Astrocyte (in vitro differentiated cells and primary cell): ENCODE results near the gene DIP2B. TPM values are rescaled to one million over a fixed set of nuclear protein-coding genes. Genes with fewer than 3 reads are reported as not detected.

Experiments used
- DNase-seq: peaks from one replicate; pipeline ENCODE4 v3.0.0-alpha.2; 2010; ENCODE audit warnings: low read depth
- FAIRE-seq: peaks from 2 replicates; lab custom pipeline; 2011; peaks lifted over from hg19 to GRCh38; lab: Jason Lieb, UNC
- H2AFZ ChIP-seq: 2 replicates; pipeline ENCODE4 v1.6.0; 2012; ENCODE audit warnings: low read depth, low read length, inconsistent platforms
- H3K27ac ChIP-seq: 2 replicates; pipeline ENCODE4 v1.5.1; 2011; ENCODE audit warnings: low read depth, low read length, inconsistent platforms
- H3K27me3 ChIP-seq: 2 replicates; pipeline ENCODE4 v1.6.0; 2011; ENCODE audit warnings: low read length, inconsistent platforms; ENCODE audit not compliant: insufficient read depth
- H3K36me3 ChIP-seq: 2 replicates; pipeline ENCODE4 v1.5.1; 2011; ENCODE audit warnings: low read length, inconsistent platforms; ENCODE audit not compliant: insufficient read depth
- H3K4me1 ChIP-seq: 2 replicates; pipeline ENCODE4 v1.5.1; 2011; ENCODE audit warnings: low read length, inconsistent platforms; ENCODE audit not compliant: insufficient read depth
- H3K4me2 ChIP-seq: 2 replicates; pipeline ENCODE4 v1.6.0; 2012; ENCODE audit warnings: low read length, inconsistent platforms
- H3K4me3 ChIP-seq: 2 replicates; pipeline ENCODE4 v1.5.1; 2011; ENCODE audit warnings: low read depth, mild to moderate bottlenecking, low read length, inconsistent platforms; ENCODE audit not compliant: insufficient read depth
- H3K79me2 ChIP-seq: 2 replicates; pipeline ENCODE4 v1.6.0; 2012; ENCODE audit warnings: mild to moderate bottlenecking, low read length, inconsistent platforms; ENCODE audit not compliant: insufficient read depth
- H3K9ac ChIP-seq: 2 replicates; pipeline ENCODE4 v1.6.0; 2012; ENCODE audit warnings: mild to moderate bottlenecking, low read length, inconsistent platforms
- H3K9me3 ChIP-seq: 2 replicates; pipeline ENCODE4 v1.5.1; 2012; ENCODE audit warnings: low read depth, mild to moderate bottlenecking, low read length, inconsistent platforms; ENCODE audit not compliant: insufficient read depth
- H4K20me1 ChIP-seq: 2 replicates; pipeline ENCODE4 v1.6.0; 2012; ENCODE audit warnings: low read length, inconsistent platforms; ENCODE audit not compliant: insufficient read depth
- H3K27ac Mint-ChIP-seq: one replicate; pipeline ENCODE4 v1.8.0; 2021; ENCODE audit warnings: mild to moderate bottlenecking, mixed read lengths; ENCODE audit not compliant: unreplicated experiment
- H3K27me3 Mint-ChIP-seq: one replicate; pipeline ENCODE4 v1.8.0; 2021; ENCODE audit warnings: low read depth, mixed read lengths; ENCODE audit not compliant: unreplicated experiment
- H3K36me3 Mint-ChIP-seq: one replicate; pipeline ENCODE4 v1.8.0; 2021; ENCODE audit warnings: low read depth, mixed read lengths; ENCODE audit not compliant: unreplicated experiment
- H3K4me1 Mint-ChIP-seq: one replicate; pipeline ENCODE4 v1.8.0; 2021; ENCODE audit warnings: low read depth, mixed read lengths; ENCODE audit not compliant: unreplicated experiment
- H3K4me3 Mint-ChIP-seq: one replicate; pipeline ENCODE4 v1.8.0; 2021; ENCODE audit warnings: mild to moderate bottlenecking, moderate library complexity, mixed read lengths; ENCODE audit not compliant: unreplicated experiment
- H3K9me3 Mint-ChIP-seq: one replicate; pipeline ENCODE4 v1.8.0; 2021; ENCODE audit warnings: mild to moderate bottlenecking, mixed read lengths; ENCODE audit not compliant: unreplicated experiment
- EZH2 ChIP-seq: IDR thresholded peaks from 2 replicates; pipeline ENCODE4 v1.6.1; 2012; ENCODE audit warnings: mild to moderate bottlenecking, low read length, inconsistent platforms; ENCODE audit not compliant: insufficient read depth
- total RNA-seq: library from RNA; stranded (reverse); gene quantifications from 2 replicates; pipeline ENCODE4 v1.2.1, GENCODE V29; 2021
- TF ChIP-seq, protein P1 (sequence below): IDR thresholded peaks from 2 replicates; pipeline ENCODE4 v1.5.1; 2011; ENCODE audit warnings: low read depth, mild to moderate bottlenecking, inconsistent platforms, low read length, moderate library complexity; ENCODE audit not compliant: insufficient read depth

Gene DIP2B
- total RNA-seq, 1 donor from 2014 or later, result 53.2 TPM

GRCh38 chr12:50569876-50570275 is 65.1 kb downstream of the DIP2B start:
- H3K27me3 ChIP-seq, result no peaks in the 10 kb centered on the region
- H3K9ac ChIP-seq, result no peak overlapping the region
- H4K20me1 ChIP-seq, result peaks cover 50% of the 10 kb centered on the region
- no peak overlapping the region for H3K27ac ChIP-seq
- FAIRE-seq (no peak), DNase-seq (no peak)
- peaks cover 90% of the 10 kb centered on the region for H3K79me2 ChIP-seq
- H2AFZ ChIP-seq, result no peak overlapping the region
- Mint-ChIP-seq H3K27ac (peak overlapping the region; percentile 66), H3K4me1 (peaks cover 53% of the 10 kb centered on the region), H3K9me3 (no peaks in the 10 kb centered on the region), H3K4me3 (no peak overlapping the region), H3K36me3 (peaks cover 3% of the 10 kb centered on the region), H3K27me3 (no peaks in the 10 kb centered on the region)
- H3K4me1 ChIP-seq, result peaks cover 24% of the 10 kb centered on the region
- TF ChIP-seq, protein P1, sequence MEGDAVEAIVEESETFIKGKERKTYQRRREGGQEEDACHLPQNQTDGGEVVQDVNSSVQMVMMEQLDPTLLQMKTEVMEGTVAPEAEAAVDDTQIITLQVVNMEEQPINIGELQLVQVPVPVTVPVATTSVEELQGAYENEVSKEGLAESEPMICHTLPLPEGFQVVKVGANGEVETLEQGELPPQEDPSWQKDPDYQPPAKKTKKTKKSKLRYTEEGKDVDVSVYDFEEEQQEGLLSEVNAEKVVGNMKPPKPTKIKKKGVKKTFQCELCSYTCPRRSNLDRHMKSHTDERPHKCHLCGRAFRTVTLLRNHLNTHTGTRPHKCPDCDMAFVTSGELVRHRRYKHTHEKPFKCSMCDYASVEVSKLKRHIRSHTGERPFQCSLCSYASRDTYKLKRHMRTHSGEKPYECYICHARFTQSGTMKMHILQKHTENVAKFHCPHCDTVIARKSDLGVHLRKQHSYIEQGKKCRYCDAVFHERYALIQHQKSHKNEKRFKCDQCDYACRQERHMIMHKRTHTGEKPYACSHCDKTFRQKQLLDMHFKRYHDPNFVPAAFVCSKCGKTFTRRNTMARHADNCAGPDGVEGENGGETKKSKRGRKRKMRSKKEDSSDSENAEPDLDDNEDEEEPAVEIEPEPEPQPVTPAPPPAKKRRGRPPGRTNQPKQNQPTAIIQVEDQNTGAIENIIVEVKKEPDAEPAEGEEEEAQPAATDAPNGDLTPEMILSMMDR, result no peak
- TF ChIP-seq EZH2, result no peak
- H3K9me3 ChIP-seq, result no peaks in the 10 kb centered on the region
- H3K4me3 ChIP-seq, result no peak overlapping the region
- H3K4me2 ChIP-seq, result no peak overlapping the region
- no peaks in the 10 kb centered on the region for H3K36me3 ChIP-seq

- Histone ChIP-seq H3K79me2 (peaks cover 86% of the 10 kb centered on the region), H2AFZ (no peak overlapping the region), H3K4me2 (no peak overlapping the region), H3K27ac (no peak overlapping the region), H3K36me3 (no peaks in the 10 kb centered on the region), H3K9ac (no peak overlapping the region), H3K9me3 (no peaks in the 10 kb centered on the region), H3K4me1 (peaks cover 26% of the 10 kb centered on the region), H3K4me3 (no peak overlapping the region), H3K27me3 (no peaks in the 10 kb centered on the region), H4K20me1 (peaks cover 49% of the 10 kb centered on the region)
- TF ChIP-seq EZH2, result no peak
- TF ChIP-seq, protein P1, result no peak
- DNase-seq (no peak), FAIRE-seq (no peak)
- no peak overlapping the region for H3K4me3 Mint-ChIP-seq
- H3K4me1 Mint-ChIP-seq, result peaks cover 47% of the 10 kb centered on the region
- no peaks in the 10 kb centered on the region for H3K9me3 Mint-ChIP-seq
- peaks cover 2% of the 10 kb centered on the region for H3K36me3 Mint-ChIP-seq
- peak overlapping the region; percentile 80 for H3K27ac Mint-ChIP-seq
- no peaks in the 10 kb centered on the region for H3K27me3 Mint-ChIP-seq
Measured at GRCh38 chr12:50571786-50572185, 67.0 kb downstream of the DIP2B start.

DNA sequence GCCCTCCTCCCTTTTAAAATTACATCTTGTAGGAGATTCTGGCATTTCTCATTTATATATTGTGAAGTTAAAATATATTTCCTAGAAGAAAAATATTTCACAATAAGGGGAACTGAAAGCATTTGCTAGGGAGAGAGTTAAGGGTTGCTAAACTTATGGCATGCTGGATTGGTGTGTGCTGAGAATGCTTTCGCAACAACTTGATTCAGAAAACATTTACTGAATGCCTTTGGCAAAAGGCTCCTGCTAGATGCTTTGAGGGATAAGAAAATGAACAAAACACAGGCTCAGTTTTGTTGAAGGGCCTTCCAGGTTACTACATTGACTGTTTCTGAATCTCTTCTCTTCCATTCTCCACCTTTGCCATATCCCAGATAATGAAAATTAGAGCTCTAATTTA is 67.5 kb downstream of the DIP2B start:
- no peaks in the 10 kb centered on the region for H3K36me3 ChIP-seq
- no peak for FAIRE-seq

More for the DNA sequence above, 67.5 kb downstream of the DIP2B start:
- Mint-ChIP-seq H3K9me3 (no peaks in the 10 kb centered on the region), H3K4me3 (no peak overlapping the region), H3K27ac (peak overlapping the region; percentile 80), H3K4me1 (peaks cover 47% of the 10 kb centered on the region), H3K27me3 (no peaks in the 10 kb centered on the region), H3K36me3 (peaks cover 2% of the 10 kb centered on the region)
- peaks cover 26% of the 10 kb centered on the region for H3K4me1 ChIP-seq
- peaks cover 84% of the 10 kb centered on the region for H3K79me2 ChIP-seq
- H3K4me3 ChIP-seq, result no peak overlapping the region
- H3K27ac ChIP-seq, result no peak overlapping the region
- H3K9me3 ChIP-seq, result no peaks in the 10 kb centered on the region
- H3K9ac ChIP-seq, result no peak overlapping the region
- H3K27me3 ChIP-seq, result no peaks in the 10 kb centered on the region
- no peak overlapping the region for H2AFZ ChIP-seq
- DNase-seq, result peak; percentile 72
- no peak for TF ChIP-seq EZH2
- TF ChIP-seq, protein P1, result no peak
- peaks cover 49% of the 10 kb centered on the region for H4K20me1 ChIP-seq
- H3K4me2 ChIP-seq, result no peak overlapping the region
